HCT116 (cell line): ENCODE data around the gene LRCH3. TPM values are rescaled to one million over a fixed set of nuclear protein-coding genes. Genes with fewer than 3 reads are reported as not detected.
A peak's percentile ranks its signal among the peaks of the same experiment; 100 is the strongest.

Experiments used
- ATAC-seq: fragments of 200-7000 bp; cut with Tn5 transposase; 2 replicates; pipeline ENCODE4 v1.9.1; 2020; ENCODE audit warnings: mild to moderate bottlenecking, moderate library complexity
- BruUV-seq: library from RNA; stranded (reverse); fragments of 400-500 nt; replicated peaks from 2 replicates; lab custom pipeline; 2021; lab: Mats Ljungman, UMichigan
- CTCF ChIA-PET: fragments of 300-600 bp; sonication (Branson Sonifier 250); formaldehyde crosslinking; loops from one replicate; lab custom pipeline; 2021; ENCODE audit warnings: antibody characterized with exemption; lab: Charles Lee
- POLR2A ChIA-PET: fragments of 300-600, 350-600 bp; sonication (Branson Sonifier 250); formaldehyde crosslinking; loops from one replicate; lab custom pipeline; 2021; ENCODE audit warnings: antibody characterized with exemption; lab: Charles Lee
- RAD21 ChIA-PET, 2 experiments: fragments of 300-600 bp; sonication (Branson Sonifier 250); formaldehyde crosslinking; loops; one replicate each; lab custom pipeline; 2023; ENCODE audit warnings: low total read pairs in 2 of 2; ENCODE audit not compliant: uncharacterized antibody in 2 of 2, unreplicated experiment in 2 of 2, low non-redundant PET in 1 of 2; lab: Charles Lee
- DNase-seq: peaks from one replicate; pipeline ENCODE4 v3.0.0-alpha.2; 2010; ENCODE audit warnings: low read depth, low spot score
- H2AFZ ChIP-seq: fragments of 200-600 bp; shearing (Covaris generic), sonication (generic); 2 replicates; pipeline ENCODE4 v1.6.1; 2017; ENCODE audit warnings: low read depth, mixed run types, mixed read lengths, antibody characterized with exemption, low read length; ENCODE audit not compliant: poor library complexity, severe bottlenecking
- H3K27ac ChIP-seq: 2 replicates; pipeline ENCODE4 v1.5.1; 2012; ENCODE audit warnings: low read depth, low read length
- H3K27me3 ChIP-seq: fragments of 200-600 bp; sonication (generic); 2 replicates; pipeline ENCODE4 v1.6.1; 2016; ENCODE audit warnings: mixed run types, low read length, mixed read lengths; ENCODE audit not compliant: insufficient read depth
- H3K36me3 ChIP-seq, 2 experiments: fragments of 200-500 bp in 1 of 2; fragments of 200-600 bp in 1 of 2; sonication (Bioruptor generic) in 1 of 2; sonication (generic) in 1 of 2; 2 replicates each; pipeline versions ENCODE4 v1.5.1 to v1.6.1; 2014 to 2016; ENCODE audit warnings: low read length in 2 of 2, inconsistent platforms in 1 of 2, mixed read lengths in 1 of 2, mixed run types in 1 of 2; ENCODE audit not compliant: insufficient read depth in 2 of 2, control insufficient read depth in 1 of 2
- H3K4me1 ChIP-seq, 2 experiments: fragments of 200-600 bp in 1 of 2; sonication (generic) in 1 of 2; 2 replicates each; pipeline versions ENCODE4 v1.5.1 to v1.6.1; 2012 to 2017; ENCODE audit warnings: low read length in 2 of 2, inconsistent platforms in 1 of 2, mild to moderate bottlenecking in 1 of 2, mixed read lengths in 1 of 2, mixed run types in 1 of 2, moderate library complexity in 1 of 2; ENCODE audit not compliant: insufficient read depth in 2 of 2, control insufficient read depth in 1 of 2
- H3K4me2 ChIP-seq: fragments of 200-600 bp; sonication (generic); 2 replicates; pipeline ENCODE4 v1.6.1; 2017; ENCODE audit warnings: mixed run types, low read length, mixed read lengths
- H3K4me3 ChIP-seq, 2 experiments: fragments of 200-600 bp in 1 of 2; sonication (generic) in 1 of 2; replicated peaks in 1 of 2; 2 replicates each; pipeline ENCODE4 v1.5.1; 2011 to 2016; ENCODE audit warnings: low read length in 2 of 2, control low read depth in 1 of 2, low read depth in 1 of 2, mild to moderate bottlenecking in 1 of 2, mixed read lengths in 1 of 2, mixed run types in 1 of 2
- H3K79me2 ChIP-seq: fragments of 200-600 bp; sonication (generic); 2 replicates; pipeline ENCODE4 v1.6.1; 2017; ENCODE audit warnings: mild to moderate bottlenecking, mixed run types, low read length, moderate library complexity, mixed read lengths; ENCODE audit not compliant: insufficient read depth
- H3K9ac ChIP-seq: fragments of 200-600 bp; sonication (generic); 2 replicates; pipeline ENCODE4 v1.6.1; 2016; ENCODE audit warnings: low read length, mixed read lengths
- H3K9me2 ChIP-seq: fragments of 200-600 bp; sonication (generic), shearing (Covaris generic); 2 replicates; pipeline ENCODE4 v1.6.1; 2017; ENCODE audit warnings: mixed run types, mild to moderate bottlenecking, moderate library complexity; ENCODE audit not compliant: insufficient read depth
- H3K9me3 ChIP-seq, 2 experiments: fragments of 200-500 bp in 1 of 2; fragments of 200-600 bp in 1 of 2; sonication (Bioruptor generic) in 1 of 2; sonication (generic) in 1 of 2; 2 replicates each; pipeline ENCODE4 v1.6.1; 2014 to 2017; ENCODE audit warnings: low read length in 2 of 2, mixed read lengths in 2 of 2, inconsistent platforms in 1 of 2, low read depth in 1 of 2, mild to moderate bottlenecking in 1 of 2, mixed run types in 1 of 2, moderate library complexity in 1 of 2; ENCODE audit not compliant: control insufficient read depth in 1 of 2, insufficient read depth in 1 of 2
- H4K20me1 ChIP-seq: fragments of 200-600 bp; sonication (generic), shearing (Covaris generic); 2 replicates; pipeline ENCODE4 v1.6.1; 2017; ENCODE audit warnings: mixed run types, mild to moderate bottlenecking, moderate library complexity; ENCODE audit not compliant: insufficient read depth
- CEBPB ChIP-seq: IDR thresholded peaks from 2 replicates; pipeline ENCODE4 v1.6.1; 2012; ENCODE audit warnings: low read depth
- ELF1 ChIP-seq: IDR thresholded peaks from 2 replicates; pipeline ENCODE4 v1.6.1; 2012; ENCODE audit warnings: low read depth, borderline replicate concordance
- EZH2 ChIP-seq: fragments of 200-600 bp; sonication (generic); IDR thresholded peaks from 2 replicates; pipeline ENCODE4 v1.6.1; 2017; ENCODE audit warnings: antibody characterized with exemption, mixed run types
- EZH2phosphoT487 ChIP-seq: fragments of 200-600 bp; IDR thresholded peaks from 2 replicates; pipeline ENCODE4 v1.6.1; 2018; ENCODE audit warnings: antibody characterized with exemption, borderline replicate concordance
- FOSL1 ChIP-seq: IDR thresholded peaks from 2 replicates; pipeline ENCODE4 v1.6.1; 2012; ENCODE audit warnings: low read depth
- JUND ChIP-seq: IDR thresholded peaks from 2 replicates; pipeline ENCODE4 v1.6.1; 2012
- RAD21 ChIP-seq: IDR thresholded peaks from 2 replicates; pipeline ENCODE4 v1.6.1; 2012; ENCODE audit warnings: low read depth, mild to moderate bottlenecking
- SIN3A ChIP-seq: IDR thresholded peaks from 2 replicates; pipeline ENCODE4 v1.6.1; 2012; ENCODE audit warnings: low read depth
- SRF ChIP-seq: IDR thresholded peaks from 2 replicates; pipeline ENCODE4 v1.6.1; 2012; ENCODE audit warnings: low read depth
- TCF7L2 ChIP-seq: IDR thresholded peaks from 2 replicates; pipeline ENCODE4 v1.7.0; 2011; ENCODE audit warnings: borderline replicate concordance, inconsistent platforms; ENCODE audit not compliant: insufficient read depth, insufficient read length; ENCODE audit errors: extremely low read depth
- YY1 ChIP-seq: IDR thresholded peaks from 2 replicates; pipeline ENCODE4 v1.6.1; 2011; ENCODE audit warnings: low read length, low read depth, moderate library complexity, mild to moderate bottlenecking; ENCODE audit not compliant: insufficient replicate concordance; ENCODE audit errors: extremely low read depth
- ZNF274 ChIP-seq: fragments of 200-500 bp; sonication (Bioruptor generic); IDR thresholded peaks from 2 replicates; pipeline ENCODE4 v1.6.1; 2014; ENCODE audit warnings: mild to moderate bottlenecking, low read depth, low read length, inconsistent platforms
- intact Hi-C: fragments of 100-400 bp; cut with micrococcal nuclease; formaldehyde crosslinking; loops from 2 replicates; pipeline ENCODE4 v1.10.0; 2022
- total RNA-seq: library from RNA; stranded (reverse); gene quantifications from one replicate; pipeline ENCODE4 v1.2.1, GENCODE V29; 2021; ENCODE audit not compliant: unreplicated experiment
- TF ChIP-seq, protein P1 (sequence below): IDR thresholded peaks from 2 replicates; pipeline ENCODE4 v1.6.1; 2011; ENCODE audit warnings: mild to moderate bottlenecking, low read length, moderate library complexity; ENCODE audit not compliant: insufficient replicate concordance; ENCODE audit errors: extremely low read depth
- TF ChIP-seq, protein P2 (sequence below), 3 experiments: fragments of 200-600 bp in 1 of 3; sonication (generic) in 1 of 3; IDR thresholded peaks in 2 of 3; conservative IDR thresholded peaks in 1 of 3; 2 replicates each; pipeline ENCODE4 v1.5.1; 2012 to 2017; ENCODE audit warnings: low read depth in 2 of 3, low read length in 2 of 3, antibody characterized with exemption in 1 of 3, borderline replicate concordance in 1 of 3, control low read depth in 1 of 3, mild to moderate bottlenecking in 1 of 3, mixed read lengths in 1 of 3, mixed run types in 1 of 3, moderate library complexity in 1 of 3; ENCODE audit not compliant: insufficient read depth in 1 of 3

Gene LRCH3
- total RNA-seq, 1 experiment from 2014 or later: 38.1 TPM

DNA sequence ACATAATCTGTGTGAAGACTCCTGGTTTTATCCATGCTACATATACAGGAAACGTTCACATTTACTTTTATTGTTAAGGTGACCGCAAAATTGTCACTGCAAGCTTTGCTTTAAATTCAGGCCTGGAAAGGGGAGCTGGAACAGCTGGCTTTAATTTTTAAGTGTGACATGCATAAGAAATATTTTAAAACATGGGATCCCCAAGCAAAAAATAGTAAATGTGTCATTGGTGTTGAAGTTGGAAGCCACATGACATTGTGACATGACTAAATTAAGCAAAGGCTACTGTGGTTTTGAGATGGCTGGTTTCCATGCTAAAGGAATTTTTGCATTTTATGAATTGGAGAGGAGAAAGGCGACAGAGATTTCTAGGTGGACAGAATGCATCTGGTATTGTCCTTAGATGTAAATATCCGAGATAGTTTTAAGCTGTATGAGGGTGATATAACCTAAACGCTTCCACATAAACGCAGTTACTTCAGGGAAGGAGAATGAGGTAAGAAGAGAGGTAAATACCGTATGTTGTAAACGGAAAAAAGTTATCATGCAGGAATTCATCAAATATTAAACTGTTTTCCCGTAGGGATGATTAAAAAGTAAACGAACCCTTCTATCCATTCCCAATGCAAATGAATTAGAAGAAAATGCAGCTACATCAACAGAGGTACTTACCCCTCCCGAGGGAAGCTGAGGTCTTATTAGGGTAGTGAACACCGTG, 42.3 kb upstream of the LRCH3 start:
- Histone ChIP-seq H3K4me3 (peak overlapping the region; percentile 70 to 93), H3K4me1 (peaks cover 9 to 30% of the 10 kb centered on the region in 2 experiments; a peak in 3 of 4 replicates), H3K4me2 (peak overlapping the region; percentile 99), H3K9me3 (no peaks in the 10 kb centered on the region), H3K27ac (peak overlapping the region; percentile 85), H4K20me1 (peaks cover 11% of the 10 kb centered on the region; the same call in 1 of the 2 replicates), H3K9ac (peak overlapping the region; percentile 86), H3K36me3 (no peaks in the 10 kb centered on the region), H3K79me2 (peaks cover 36% of the 10 kb centered on the region), H3K9me2 (no peaks in the 10 kb centered on the region), H2AFZ (peak overlapping the region; percentile 72), H3K27me3 (no peaks in the 10 kb centered on the region)
- RAD21 ChIA-PET: interaction anchor here in 1 of 2 experiments (0.6 kb wide), 1 partner anchor 40 kb away, joined by 3 read pairs; no protein-coding TSS in a partner anchor
- intact Hi-C loops: no loop called here
- CTCF ChIA-PET: interaction anchor here (1.0 kb wide), 1 partner anchor 150 kb away, joined by 4 read pairs; no protein-coding TSS in a partner anchor
- BruUV-seq: TSS peak; percentile 68
- no peak for ATAC-seq
- no peak for TF ChIP-seq YY1
- TF ChIP-seq TCF7L2: no peak
- TF ChIP-seq, protein P1, sequence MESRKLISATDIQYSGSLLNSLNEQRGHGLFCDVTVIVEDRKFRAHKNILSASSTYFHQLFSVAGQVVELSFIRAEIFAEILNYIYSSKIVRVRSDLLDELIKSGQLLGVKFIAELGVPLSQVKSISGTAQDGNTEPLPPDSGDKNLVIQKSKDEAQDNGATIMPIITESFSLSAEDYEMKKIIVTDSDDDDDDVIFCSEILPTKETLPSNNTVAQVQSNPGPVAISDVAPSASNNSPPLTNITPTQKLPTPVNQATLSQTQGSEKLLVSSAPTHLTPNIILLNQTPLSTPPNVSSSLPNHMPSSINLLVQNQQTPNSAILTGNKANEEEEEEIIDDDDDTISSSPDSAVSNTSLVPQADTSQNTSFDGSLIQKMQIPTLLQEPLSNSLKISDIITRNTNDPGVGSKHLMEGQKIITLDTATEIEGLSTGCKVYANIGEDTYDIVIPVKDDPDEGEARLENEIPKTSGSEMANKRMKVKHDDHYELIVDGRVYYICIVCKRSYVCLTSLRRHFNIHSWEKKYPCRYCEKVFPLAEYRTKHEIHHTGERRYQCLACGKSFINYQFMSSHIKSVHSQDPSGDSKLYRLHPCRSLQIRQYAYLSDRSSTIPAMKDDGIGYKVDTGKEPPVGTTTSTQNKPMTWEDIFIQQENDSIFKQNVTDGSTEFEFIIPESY: no peak
- TF ChIP-seq SRF: no peak
- TF ChIP-seq FOSL1: no peak
- TF ChIP-seq CEBPB: no peak
- no peak for TF ChIP-seq EZH2phosphoT487
- TF ChIP-seq JUND: no peak
- TF ChIP-seq RAD21: no peak
- no peak for TF ChIP-seq ELF1
- TF ChIP-seq, protein P2, sequence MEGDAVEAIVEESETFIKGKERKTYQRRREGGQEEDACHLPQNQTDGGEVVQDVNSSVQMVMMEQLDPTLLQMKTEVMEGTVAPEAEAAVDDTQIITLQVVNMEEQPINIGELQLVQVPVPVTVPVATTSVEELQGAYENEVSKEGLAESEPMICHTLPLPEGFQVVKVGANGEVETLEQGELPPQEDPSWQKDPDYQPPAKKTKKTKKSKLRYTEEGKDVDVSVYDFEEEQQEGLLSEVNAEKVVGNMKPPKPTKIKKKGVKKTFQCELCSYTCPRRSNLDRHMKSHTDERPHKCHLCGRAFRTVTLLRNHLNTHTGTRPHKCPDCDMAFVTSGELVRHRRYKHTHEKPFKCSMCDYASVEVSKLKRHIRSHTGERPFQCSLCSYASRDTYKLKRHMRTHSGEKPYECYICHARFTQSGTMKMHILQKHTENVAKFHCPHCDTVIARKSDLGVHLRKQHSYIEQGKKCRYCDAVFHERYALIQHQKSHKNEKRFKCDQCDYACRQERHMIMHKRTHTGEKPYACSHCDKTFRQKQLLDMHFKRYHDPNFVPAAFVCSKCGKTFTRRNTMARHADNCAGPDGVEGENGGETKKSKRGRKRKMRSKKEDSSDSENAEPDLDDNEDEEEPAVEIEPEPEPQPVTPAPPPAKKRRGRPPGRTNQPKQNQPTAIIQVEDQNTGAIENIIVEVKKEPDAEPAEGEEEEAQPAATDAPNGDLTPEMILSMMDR (IDR thresholded peaks at IDR 0.05 in 2 of 3, conservative IDR thresholded peaks at IDR 0.05 in 1 of 3; ENCODE audit: borderline replicate concordance in 1 of 3, insufficient read depth in 1 of 3, low read depth in 2 of 3, low read length in 2 of 3): no peak
- TF ChIP-seq SIN3A: no peak
- TF ChIP-seq ZNF274: no peak
- TF ChIP-seq EZH2: no peak
- no peak for DNase-seq
- POLR2A ChIA-PET: interaction anchor here (0.7 kb wide), 1 partner anchor 37 kb away, joined by 4 read pairs; no protein-coding TSS in a partner anchor
